ENCODE data around the gene PPIL1.

Gene PPIL1

DNA sequence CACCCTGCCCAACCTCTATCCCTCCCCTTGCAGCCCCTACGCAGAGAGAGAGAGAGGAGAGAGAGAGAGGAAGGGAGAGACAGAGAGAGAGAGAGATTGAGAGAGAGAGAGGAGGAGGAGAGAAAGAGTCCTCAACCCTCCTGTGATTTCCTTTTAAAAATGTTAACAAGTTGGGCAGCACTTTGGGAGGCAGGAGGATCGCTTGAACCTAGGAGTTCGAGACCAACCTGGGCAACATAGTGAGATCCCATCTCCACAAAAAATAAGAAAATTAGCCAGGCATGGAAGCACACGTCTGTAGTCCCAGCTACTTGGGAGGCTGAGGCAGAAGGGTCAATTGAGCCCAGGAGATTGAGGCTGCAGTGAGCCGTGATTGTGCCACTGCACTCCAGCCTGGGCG lies 65.4 kb downstream of the PPIL1 start:
- H3K4me3 ChIP-seq (replicated peaks in 1 of 2; ENCODE audit: low read depth in 2 of 2, low read length in 2 of 2) = no peak overlapping the region
- DNase-seq (ENCODE audit: low read depth in 2 of 2) = no peak
- TF ChIP-seq, protein P1, sequence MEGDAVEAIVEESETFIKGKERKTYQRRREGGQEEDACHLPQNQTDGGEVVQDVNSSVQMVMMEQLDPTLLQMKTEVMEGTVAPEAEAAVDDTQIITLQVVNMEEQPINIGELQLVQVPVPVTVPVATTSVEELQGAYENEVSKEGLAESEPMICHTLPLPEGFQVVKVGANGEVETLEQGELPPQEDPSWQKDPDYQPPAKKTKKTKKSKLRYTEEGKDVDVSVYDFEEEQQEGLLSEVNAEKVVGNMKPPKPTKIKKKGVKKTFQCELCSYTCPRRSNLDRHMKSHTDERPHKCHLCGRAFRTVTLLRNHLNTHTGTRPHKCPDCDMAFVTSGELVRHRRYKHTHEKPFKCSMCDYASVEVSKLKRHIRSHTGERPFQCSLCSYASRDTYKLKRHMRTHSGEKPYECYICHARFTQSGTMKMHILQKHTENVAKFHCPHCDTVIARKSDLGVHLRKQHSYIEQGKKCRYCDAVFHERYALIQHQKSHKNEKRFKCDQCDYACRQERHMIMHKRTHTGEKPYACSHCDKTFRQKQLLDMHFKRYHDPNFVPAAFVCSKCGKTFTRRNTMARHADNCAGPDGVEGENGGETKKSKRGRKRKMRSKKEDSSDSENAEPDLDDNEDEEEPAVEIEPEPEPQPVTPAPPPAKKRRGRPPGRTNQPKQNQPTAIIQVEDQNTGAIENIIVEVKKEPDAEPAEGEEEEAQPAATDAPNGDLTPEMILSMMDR (IDR thresholded peaks at IDR 0.05; ENCODE audit: low read depth, low read length) = no peak

- no peak for DNase-seq (ENCODE audit: low read depth in 2 of 2)
- H3K4me3 ChIP-seq (replicated peaks in 1 of 2; ENCODE audit: low read depth in 2 of 2, low read length in 2 of 2) = no peak overlapping the region
- TF ChIP-seq, protein P1 (IDR thresholded peaks at IDR 0.05; ENCODE audit: low read depth, low read length) = no peak
These were observed 66.0 kb downstream of the PPIL1 start for GRCh38 chr6:36808634-36809033.

GRCh38 chr6:36807750-36808149 lies 66.9 kb downstream of the PPIL1 start:
- TF ChIP-seq, protein P1 (IDR thresholded peaks at IDR 0.05; ENCODE audit: low read depth, low read length) = no peak
- no peak for DNase-seq (ENCODE audit: low read depth in 2 of 2)
- no peak overlapping the region for H3K4me3 ChIP-seq (replicated peaks in 1 of 2; ENCODE audit: low read depth in 2 of 2, low read length in 2 of 2)

DNA sequence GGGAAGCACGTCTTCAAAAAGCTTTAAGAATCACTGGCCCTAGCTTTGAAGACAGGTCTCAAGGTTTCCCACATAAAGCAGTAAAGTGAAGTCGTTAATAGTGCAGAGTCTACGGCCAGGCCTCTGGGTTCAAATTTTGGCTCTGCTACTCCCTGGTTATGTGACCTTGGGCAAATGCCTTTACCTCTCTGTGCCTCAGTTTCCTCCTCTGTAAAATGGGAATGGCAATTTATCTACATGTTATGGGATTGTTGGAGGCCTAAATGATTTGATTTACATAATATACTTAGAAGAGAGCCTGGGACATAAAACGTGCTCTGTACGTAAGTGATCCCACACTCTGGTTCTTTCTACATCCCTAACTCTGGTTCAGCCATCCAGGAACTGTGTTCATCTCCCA lies 67.5 kb downstream of the PPIL1 start:
- TF ChIP-seq, protein P1 (IDR thresholded peaks at IDR 0.05; ENCODE audit: low read depth, low read length) = no peak
- no peak overlapping the region for H3K4me3 ChIP-seq (replicated peaks in 1 of 2; ENCODE audit: low read depth in 2 of 2, low read length in 2 of 2)
- no peak for DNase-seq (ENCODE audit: low read depth in 2 of 2)

- DNase-seq (ENCODE audit: low read depth in 2 of 2) = no peak
- TF ChIP-seq, protein P1 (IDR thresholded peaks at IDR 0.05; ENCODE audit: low read depth, low read length) = no peak
- no peak overlapping the region for H3K4me3 ChIP-seq (replicated peaks in 1 of 2; ENCODE audit: low read depth in 2 of 2, low read length in 2 of 2)
These were observed 68.7 kb downstream of the PPIL1 start for GRCh38 chr6:36805917-36806316.

- H3K4me3 ChIP-seq (replicated peaks in 1 of 2; ENCODE audit: low read depth in 2 of 2, low read length in 2 of 2) = no peak overlapping the region
- TF ChIP-seq, protein P1 (IDR thresholded peaks at IDR 0.05; ENCODE audit: low read depth, low read length) = no peak
- no peak for DNase-seq (ENCODE audit: low read depth in 2 of 2)
These were observed 69.4 kb downstream of the PPIL1 start for GRCh38 chr6:36805096-36805797.

Measured in cardiac fibroblast (primary cell).